K562 (cell line): ENCODE measurements around the gene TUBG2. TPM values are rescaled to one million over a fixed set of nuclear protein-coding genes. Genes with fewer than 3 reads are reported as not detected.

ENCODE experiments used
- BDP1 ChIP-seq: IDR thresholded peaks from 3 replicates; pipeline ENCODE4 v1.6.1; 2011; ENCODE audit not compliant: insufficient read length, insufficient read depth
- CCNT2 ChIP-seq: IDR thresholded peaks from 2 replicates; pipeline ENCODE4 v1.6.1; 2011; ENCODE audit warnings: borderline replicate concordance, low read depth, mild to moderate bottlenecking, moderate library complexity, mixed read lengths, low read length; ENCODE audit not compliant: insufficient read length; ENCODE audit errors: extremely low read depth
- DMBX1 ChIP-seq: fragments of 250-450 bp; sonication (Bioruptor Pico); IDR thresholded peaks from 2 replicates; pipeline ENCODE4 v1.8.0; 2022; ENCODE audit warnings: inconsistent platforms, mild to moderate bottlenecking, moderate library complexity, borderline replicate concordance
- ERF ChIP-seq: fragments of 450-650 bp; formaldehyde crosslinking; IDR thresholded peaks from 2 replicates; pipeline ENCODE4 v1.4.0; 2020; ENCODE audit warnings: mild to moderate bottlenecking, mixed read lengths
- LEF1 ChIP-seq: fragments of 450-650 bp; IDR thresholded peaks from 2 replicates; pipeline ENCODE4 v1.6.1; 2016; ENCODE audit warnings: mild to moderate bottlenecking
- MAZ ChIP-seq, 2 experiments: fragments of 450-650 bp in 1 of 2; sonication (generic) in 1 of 2; formaldehyde crosslinking; IDR thresholded peaks in 1 of 2; conservative IDR thresholded peaks in 1 of 2; 2 replicates each; pipeline versions ENCODE4 v1.4.0 to v1.5.0; 2020; ENCODE audit warnings: mild to moderate bottlenecking in 1 of 2, missing genetic modification reagents in 1 of 2
- MECOM ChIP-seq: fragments of 250-450 bp; sonication (Bioruptor Pico); IDR thresholded peaks from 2 replicates; pipeline ENCODE4 v1.8.0; 2022; ENCODE audit warnings: inconsistent platforms
- NFIX ChIP-seq: fragments of 250-450 bp; sonication (Bioruptor Pico); IDR thresholded peaks from 2 replicates; pipeline ENCODE4 v1.4.0; 2020; ENCODE audit warnings: low read depth, mild to moderate bottlenecking, moderate library complexity
- NR3C1 ChIP-seq: sonication (generic); formaldehyde crosslinking; IDR thresholded peaks from 2 replicates; pipeline ENCODE4 v1.8.1; 2022; ENCODE audit warnings: missing genetic modification reagents
- NR4A1 ChIP-seq, 2 experiments: fragments of 250-450 bp in 1 of 2; fragments of 450-650 bp in 1 of 2; sonication (Bioruptor Pico) in 1 of 2; IDR thresholded peaks; 2 replicates each; pipeline versions ENCODE4 v1.4.0 to v1.6.1; 2016 to 2020; ENCODE audit warnings: mild to moderate bottlenecking in 2 of 2, missing compliant biosample characterization in 1 of 2, missing genetic modification characterization in 1 of 2, moderate library complexity in 1 of 2
- PRMT5 ChIP-seq: sonication (generic); formaldehyde crosslinking; IDR thresholded peaks from 2 replicates; pipeline ENCODE4 v1.5.0; 2020; ENCODE audit warnings: missing genetic modification reagents
- RAD51 ChIP-seq: fragments of 450-650 bp; IDR thresholded peaks from 2 replicates; pipeline ENCODE4 v1.7.1; 2016; ENCODE audit warnings: low read depth, mild to moderate bottlenecking, borderline replicate concordance
- RCOR1 ChIP-seq, 2 experiments: IDR thresholded peaks; 2 replicates each; pipeline ENCODE4 v1.6.1; 2012; ENCODE audit warnings: low read depth in 2 of 2, low read length in 2 of 2, borderline replicate concordance in 1 of 2, improper control_type of control experiment in 1 of 2
- RNF2 ChIP-seq: sonication (generic); IDR thresholded peaks from 2 replicates; pipeline ENCODE4 v1.6.1; 2016
- TAF9B ChIP-seq: fragments of 450-650 bp; IDR thresholded peaks from 2 replicates; pipeline ENCODE4 v1.6.1; 2018; ENCODE audit warnings: mild to moderate bottlenecking; ENCODE audit not compliant: partially characterized antibody
- TAL1 ChIP-seq: fragments of 450-650 bp; IDR thresholded peaks from 2 replicates; pipeline ENCODE4 v1.6.1; 2016; ENCODE audit warnings: mild to moderate bottlenecking
- ZNF253 ChIP-seq: fragments of 250-450 bp; sonication (Bioruptor Pico); conservative IDR thresholded peaks from 2 replicates; pipeline ENCODE4 v1.6.1; 2021; ENCODE audit warnings: mild to moderate bottlenecking
- ZNF354B ChIP-seq: fragments of 250-450 bp; sonication (Bioruptor Pico); IDR thresholded peaks from 2 replicates; pipeline ENCODE4 v1.4.0; 2020
- polyA plus RNA-seq, 8 experiments: library from polyadenylated mRNA; depleted of rRNA in 4 of 8; stranded (reverse) in 5 of 8; unstranded in 3 of 8; fragments of >200 nt; fragmentation: Nextera tagmentation in 2 of 8; fragmentation: Illumina TruSeq in 1 of 8; extraction: Ambion mirVana in 2 of 8; extraction: Trizol in 1 of 8; gene quantifications; 2 replicates each; pipeline versions ENCODE4 v1.2.1 to v1.2.3, GENCODE V29; 2011 to 2014; ENCODE audit warnings: inconsistent platforms in 1 of 8, missing spikeins in 1 of 8
- total RNA-seq, 7 experiments: library from RNA; depleted of rRNA in 6 of 7; stranded (reverse); fragments of >200 nt in 6 of 7; fragmentation: Illumina TruSeq in 2 of 7; extraction: Trizol in 2 of 7; gene quantifications; 2 replicates each; pipeline versions ENCODE4 v1.2.1 to v1.2.3, GENCODE V29; 2011 to 2021; ENCODE audit warnings: low replicate concordance in 1 of 7
- TF ChIP-seq, protein P1 (sequence below): fragments of 200-800 bp; sonication (Bioruptor generic); IDR thresholded peaks from 2 replicates; pipeline ENCODE4 v1.6.1; 2016; ENCODE audit warnings: missing genetic modification characterization, missing compliant biosample characterization
- TF ChIP-seq, protein P2 (sequence below): fragments of 250-450 bp; sonication (Bioruptor Pico); IDR thresholded peaks from 2 replicates; pipeline ENCODE4 v1.8.0; 2021; ENCODE audit warnings: moderate library complexity, mild to moderate bottlenecking, inconsistent platforms
- TF ChIP-seq, protein P3 (sequence below): fragments of 250-450 bp; sonication (Bioruptor Pico); IDR thresholded peaks from 2 replicates; pipeline ENCODE4 v1.6.1; 2021; ENCODE audit warnings: mild to moderate bottlenecking
- TF ChIP-seq, protein P4 (sequence below): sonication (generic); formaldehyde crosslinking; IDR thresholded peaks from 2 replicates; pipeline ENCODE4 v1.8.0; 2022; ENCODE audit warnings: mild to moderate bottlenecking, missing genetic modification reagents

TUBG2 gene
- total and polyA plus RNA-seq, 9 of the 15 experiments (the other 6 are each of a cell fraction or from before 2014, with no cell fraction given), result 0.09 to 0.80 (median 0.24) TPM; not detected in 2

DNA sequence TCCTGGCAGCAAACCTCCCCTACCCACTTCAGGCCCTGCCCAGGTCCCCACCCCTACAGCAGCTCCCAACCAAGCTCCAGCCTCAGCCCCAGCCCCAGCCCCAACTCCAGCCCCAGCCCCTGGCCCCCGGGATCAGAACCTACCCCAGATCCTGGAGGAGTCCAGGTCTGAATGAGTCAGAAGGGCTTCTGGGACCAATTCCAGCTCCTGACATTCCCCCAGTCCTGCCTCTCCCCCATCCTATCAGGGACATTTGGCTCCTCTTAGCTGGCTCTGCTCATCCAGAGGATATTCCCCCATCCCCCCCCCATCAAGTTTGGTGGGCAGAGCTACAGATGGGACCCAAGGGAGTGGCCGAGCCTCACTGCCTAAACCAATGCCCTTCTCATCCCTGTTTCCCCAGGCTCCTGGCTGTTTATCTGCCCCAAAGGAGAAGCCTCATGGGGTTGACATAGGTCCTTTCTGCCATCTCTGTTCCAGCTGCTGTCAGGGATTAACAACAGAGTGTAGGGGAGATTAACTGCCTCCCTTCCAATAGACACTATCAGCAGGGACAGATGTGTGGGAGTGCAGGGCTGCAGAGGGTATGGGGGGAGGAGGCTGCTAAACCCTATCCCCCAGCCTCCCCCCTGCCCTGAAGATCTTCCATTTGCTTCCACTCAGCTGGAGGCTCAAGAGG, 39.8 kb downstream of the TUBG2 start (continued):
- TF ChIP-seq NR4A1 (CRISPR knock-in tag; IDR thresholded peaks at IDR 0.05) (peak; percentile 90), NR4A1 (tag; IDR thresholded peaks at IDR 0.05) (peak; percentile 97), TAL1 (peak; percentile 100), MAZ (CRISPR knock-in tag; conservative IDR thresholded peaks at IDR 0.05 in 1 of 2, IDR thresholded peaks at IDR 0.05 in 1 of 2) (peak; percentile 93 to 95), DMBX1 (CRISPR knock-in tag) (peak; percentile 98), ERF (peak; percentile 85; the same call in 1 of the 2 replicates), RAD51 (peak; percentile 61; the same call in 1 of the 2 replicates), NFIX (CRISPR knock-in tag) (no peak), NR3C1 (no peak), MECOM (peak; percentile 94), ZNF253 (CRISPR knock-in tag) (no peak), LEF1 (peak; percentile 100), ZNF354B (0 out of 2 replicates have a peak, but pooled peaks have one; percentile 46), RCOR1 (IDR thresholded peaks at IDR 0.05; ENCODE audit: borderline replicate concordance in 1 of 2, low read depth in 2 of 2, low read length in 2 of 2) (peak; percentile 98 to 99), TAF9B (peak; percentile 87), PRMT5 (no peak), CCNT2 (peak; percentile 99), BDP1 (no peak), RNF2 (peak; percentile 100)
- TF ChIP-seq, protein P1, sequence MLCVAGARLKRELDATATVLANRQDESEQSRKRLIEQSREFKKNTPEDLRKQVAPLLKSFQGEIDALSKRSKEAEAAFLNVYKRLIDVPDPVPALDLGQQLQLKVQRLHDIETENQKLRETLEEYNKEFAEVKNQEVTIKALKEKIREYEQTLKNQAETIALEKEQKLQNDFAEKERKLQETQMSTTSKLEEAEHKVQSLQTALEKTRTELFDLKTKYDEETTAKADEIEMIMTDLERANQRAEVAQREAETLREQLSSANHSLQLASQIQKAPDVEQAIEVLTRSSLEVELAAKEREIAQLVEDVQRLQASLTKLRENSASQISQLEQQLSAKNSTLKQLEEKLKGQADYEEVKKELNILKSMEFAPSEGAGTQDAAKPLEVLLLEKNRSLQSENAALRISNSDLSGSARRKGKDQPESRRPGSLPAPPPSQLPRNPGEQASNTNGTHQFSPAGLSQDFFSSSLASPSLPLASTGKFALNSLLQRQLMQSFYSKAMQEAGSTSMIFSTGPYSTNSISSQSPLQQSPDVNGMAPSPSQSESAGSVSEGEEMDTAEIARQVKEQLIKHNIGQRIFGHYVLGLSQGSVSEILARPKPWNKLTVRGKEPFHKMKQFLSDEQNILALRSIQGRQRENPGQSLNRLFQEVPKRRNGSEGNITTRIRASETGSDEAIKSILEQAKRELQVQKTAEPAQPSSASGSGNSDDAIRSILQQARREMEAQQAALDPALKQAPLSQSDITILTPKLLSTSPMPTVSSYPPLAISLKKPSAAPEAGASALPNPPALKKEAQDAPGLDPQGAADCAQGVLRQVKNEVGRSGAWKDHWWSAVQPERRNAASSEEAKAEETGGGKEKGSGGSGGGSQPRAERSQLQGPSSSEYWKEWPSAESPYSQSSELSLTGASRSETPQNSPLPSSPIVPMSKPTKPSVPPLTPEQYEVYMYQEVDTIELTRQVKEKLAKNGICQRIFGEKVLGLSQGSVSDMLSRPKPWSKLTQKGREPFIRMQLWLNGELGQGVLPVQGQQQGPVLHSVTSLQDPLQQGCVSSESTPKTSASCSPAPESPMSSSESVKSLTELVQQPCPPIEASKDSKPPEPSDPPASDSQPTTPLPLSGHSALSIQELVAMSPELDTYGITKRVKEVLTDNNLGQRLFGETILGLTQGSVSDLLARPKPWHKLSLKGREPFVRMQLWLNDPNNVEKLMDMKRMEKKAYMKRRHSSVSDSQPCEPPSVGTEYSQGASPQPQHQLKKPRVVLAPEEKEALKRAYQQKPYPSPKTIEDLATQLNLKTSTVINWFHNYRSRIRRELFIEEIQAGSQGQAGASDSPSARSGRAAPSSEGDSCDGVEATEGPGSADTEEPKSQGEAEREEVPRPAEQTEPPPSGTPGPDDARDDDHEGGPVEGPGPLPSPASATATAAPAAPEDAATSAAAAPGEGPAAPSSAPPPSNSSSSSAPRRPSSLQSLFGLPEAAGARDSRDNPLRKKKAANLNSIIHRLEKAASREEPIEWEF (CRISPR knock-in tag), result peak; percentile 95
- TF ChIP-seq, protein P2, sequence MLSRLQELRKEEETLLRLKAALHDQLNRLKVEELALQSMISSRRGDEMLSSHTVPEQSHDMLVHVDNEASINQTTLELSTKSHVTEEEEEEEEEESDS (CRISPR knock-in tag), result no peak
- TF ChIP-seq, protein P3, sequence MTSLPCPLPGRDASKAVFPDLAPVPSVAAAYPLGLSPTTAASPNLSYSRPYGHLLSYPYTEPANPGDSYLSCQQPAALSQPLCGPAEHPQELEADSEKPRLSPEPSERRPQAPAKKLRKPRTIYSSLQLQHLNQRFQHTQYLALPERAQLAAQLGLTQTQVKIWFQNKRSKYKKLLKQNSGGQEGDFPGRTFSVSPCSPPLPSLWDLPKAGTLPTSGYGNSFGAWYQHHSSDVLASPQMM (CRISPR knock-in tag), result no peak
- TF ChIP-seq, protein P4, sequence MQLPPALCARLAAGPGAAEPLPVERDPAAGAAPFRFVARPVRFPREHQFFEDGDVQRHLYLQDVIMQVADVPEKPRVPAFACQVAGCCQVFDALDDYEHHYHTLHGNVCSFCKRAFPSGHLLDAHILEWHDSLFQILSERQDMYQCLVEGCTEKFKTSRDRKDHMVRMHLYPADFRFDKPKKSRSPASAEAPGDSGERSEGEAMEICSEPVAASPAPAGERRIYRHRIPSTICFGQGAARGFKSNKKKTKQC (CRISPR knock-in tag), result no peak
